IMR-90 (cell line): ENCODE data around the gene FAM184A. TPM values are rescaled to one million over a fixed set of nuclear protein-coding genes. Genes with fewer than 3 reads are reported as not detected.

Source experiments
- ATAC-seq: fragments of 200-7000 bp; cut with Tn5 transposase; 2 replicates; pipeline ENCODE4 v1.9.1; 2020; ENCODE audit warnings: low read depth, mild to moderate bottlenecking, moderate library complexity
- BruUV-seq: library from RNA; stranded (reverse); fragments of 400-500 nt; replicated peaks from 2 replicates; lab custom pipeline; 2021; lab: Mats Ljungman, UMichigan
- CTCF ChIA-PET: fragments of 300-600 bp; formaldehyde crosslinking; extraction: SDS; loops from one replicate; lab custom pipeline; 2021; ENCODE audit warnings: antibody characterized with exemption; lab: Yijun Ruan, JAX
- POLR2A ChIA-PET: fragments of 300-600 bp; sonication (Branson Sonifier 250); formaldehyde crosslinking; loops from one replicate; lab custom pipeline; 2022; ENCODE audit warnings: antibody characterized with exemption; ENCODE audit not compliant: unreplicated experiment; lab: Charles Lee
- DNase-seq: peaks from one replicate; pipeline ENCODE4 v3.0.0; 2013
- H2AFZ ChIP-seq: replicated peaks from 2 replicates; pipeline ENCODE3; 2013; ENCODE audit warnings: low read length, mild to moderate bottlenecking; ENCODE audit not compliant: poor library complexity
- H2AK5ac ChIP-seq: 2 replicates; pipeline ENCODE4 v1.6.1; 2013; ENCODE audit warnings: low read depth, low read length, inconsistent platforms
- H2AK9ac ChIP-seq: replicated peaks from 2 replicates; pipeline ENCODE3; 2013; ENCODE audit warnings: mild to moderate bottlenecking, low read depth, low read length, moderate library complexity; ENCODE audit not compliant: poor library complexity
- H2BK120ac ChIP-seq: 2 replicates; pipeline ENCODE4 v1.6.1; 2013; ENCODE audit warnings: low read depth, low read length, inconsistent platforms
- H2BK15ac ChIP-seq: 3 replicates; pipeline ENCODE4 v1.6.1; 2013; ENCODE audit warnings: low read depth, low read length, inconsistent platforms
- H2BK20ac ChIP-seq: 2 replicates; pipeline ENCODE4 v1.6.1; 2013; ENCODE audit warnings: low read depth, mild to moderate bottlenecking, inconsistent platforms, low read length, moderate library complexity
- H2BK5ac ChIP-seq: 2 replicates; pipeline ENCODE4 v1.6.1; 2013; ENCODE audit warnings: mild to moderate bottlenecking, low read depth, low read length, inconsistent platforms; ENCODE audit not compliant: poor library complexity, severe bottlenecking
- H3K14ac ChIP-seq: replicated peaks from 2 replicates; pipeline ENCODE4 v1.6.1; 2013; ENCODE audit warnings: low read depth, low read length, inconsistent platforms
- H3K18ac ChIP-seq: 2 replicates; pipeline ENCODE4 v1.6.1; 2013; ENCODE audit warnings: low read depth, low read length, control low read depth
- H3K23ac ChIP-seq: 2 replicates; pipeline ENCODE4 v1.6.1; 2013; ENCODE audit warnings: low read depth, low read length, inconsistent platforms
- H3K27ac ChIP-seq: 2 replicates; pipeline ENCODE4 v1.5.1; 2013; ENCODE audit warnings: mild to moderate bottlenecking, control low read depth, low read length; ENCODE audit not compliant: insufficient read depth
- H3K27me3 ChIP-seq: 2 replicates; pipeline ENCODE4 v1.6.1; 2013; ENCODE audit warnings: low read length; ENCODE audit not compliant: control insufficient read depth, insufficient read depth
- H3K36me3 ChIP-seq: 2 replicates; pipeline ENCODE4 v1.6.1; 2013; ENCODE audit warnings: low read length, mixed read lengths; ENCODE audit not compliant: control insufficient read depth, insufficient read depth
- H3K4ac ChIP-seq: 2 replicates; pipeline ENCODE4 v1.6.1; 2013; ENCODE audit warnings: low read depth, low read length, inconsistent platforms
- H3K4me1 ChIP-seq: 2 replicates; pipeline ENCODE4 v1.6.1; 2013; ENCODE audit warnings: low read length, mixed read lengths; ENCODE audit not compliant: control insufficient read depth, insufficient read depth
- H3K4me2 ChIP-seq: 2 replicates; pipeline ENCODE4 v1.6.1; 2013; ENCODE audit warnings: low read depth, mild to moderate bottlenecking, control low read depth, low read length, moderate library complexity
- H3K4me3 ChIP-seq: 2 replicates; pipeline ENCODE4 v1.5.1; 2013; ENCODE audit warnings: low read depth, mild to moderate bottlenecking, control low read depth, low read length, moderate library complexity; ENCODE audit not compliant: insufficient read depth
- H3K56ac ChIP-seq: 2 replicates; pipeline ENCODE4 v1.6.1; 2013; ENCODE audit warnings: low read length, inconsistent platforms; ENCODE audit not compliant: insufficient read depth; ENCODE audit errors: extremely low read depth
- H3K79me1 ChIP-seq, 2 experiments: 2 replicates each; pipeline ENCODE4 v1.6.1; 2013; ENCODE audit warnings: low read length in 2 of 2, inconsistent platforms in 1 of 2, low read depth in 1 of 2
- H3K9ac ChIP-seq: 2 replicates; pipeline ENCODE4 v1.6.1; 2013; ENCODE audit warnings: low read depth, low read length, control low read depth
- H3K9me1 ChIP-seq: 2 replicates; pipeline ENCODE4 v1.6.1; 2013; ENCODE audit warnings: low read length, inconsistent platforms; ENCODE audit not compliant: insufficient read depth
- H3K9me3 ChIP-seq: 2 replicates; pipeline ENCODE4 v1.6.1; 2013; ENCODE audit warnings: low read length; ENCODE audit not compliant: control insufficient read depth, insufficient read depth
- H4K20me1 ChIP-seq: 2 replicates; pipeline ENCODE4 v1.6.1; 2013; ENCODE audit warnings: low read length, inconsistent platforms; ENCODE audit not compliant: insufficient read depth
- H4K5ac ChIP-seq: 2 replicates; pipeline ENCODE4 v1.6.1; 2013; ENCODE audit warnings: mild to moderate bottlenecking, low read depth, low read length, control low read depth
- H4K8ac ChIP-seq, 2 experiments: 2 replicates each; pipeline ENCODE4 v1.6.1; 2013; ENCODE audit warnings: low read depth in 2 of 2, low read length in 2 of 2, control low read depth in 1 of 2, inconsistent platforms in 1 of 2
- H4K91ac ChIP-seq: 2 replicates; pipeline ENCODE4 v1.6.1; 2013; ENCODE audit warnings: low read depth, low read length, inconsistent platforms; ENCODE audit not compliant: insufficient read depth
- BHLHE40 ChIP-seq: fragments of 150-350 bp; IDR thresholded peaks from 2 replicates; pipeline ENCODE4 v1.6.1; 2016; ENCODE audit warnings: mild to moderate bottlenecking, low read depth, low read length
- CEBPB ChIP-seq: IDR thresholded peaks from 2 replicates; pipeline ENCODE4 v1.6.1; 2012; ENCODE audit warnings: low read depth, low read length, improper control_type of control experiment
- FOS ChIP-seq: fragments of 150-350 bp; IDR thresholded peaks from 2 replicates; pipeline ENCODE4 v1.6.1; 2016; ENCODE audit warnings: low read depth, low read length
- MAFK ChIP-seq: IDR thresholded peaks from 2 replicates; pipeline ENCODE4 v1.6.1; 2012; ENCODE audit warnings: low read depth, low read length, improper control_type of control experiment
- MAZ ChIP-seq: IDR thresholded peaks from 2 replicates; pipeline ENCODE4 v1.6.1; 2012; ENCODE audit warnings: low read depth, mild to moderate bottlenecking, low read length, improper control_type of control experiment, moderate library complexity, borderline replicate concordance
- MXI1 ChIP-seq: IDR thresholded peaks from 2 replicates; pipeline ENCODE4 v1.6.1; 2012; ENCODE audit warnings: low read depth, mild to moderate bottlenecking, low read length, moderate library complexity, borderline replicate concordance
- NFE2L2 ChIP-seq: fragments of 150-350 bp; IDR thresholded peaks from 2 replicates; pipeline ENCODE4 v1.6.1; 2016; ENCODE audit warnings: low read depth, mild to moderate bottlenecking, low read length
- POLR2A ChIP-seq: IDR thresholded peaks from 2 replicates; pipeline ENCODE4 v1.6.1; 2012; ENCODE audit warnings: mild to moderate bottlenecking, low read depth, low read length
- RAD21 ChIP-seq: IDR thresholded peaks from 2 replicates; pipeline ENCODE4 v1.6.1; 2012; ENCODE audit warnings: low read length, improper control_type of control experiment
- RCOR1 ChIP-seq: IDR thresholded peaks from 2 replicates; pipeline ENCODE4 v1.6.1; 2012; ENCODE audit warnings: mild to moderate bottlenecking, low read length, improper control_type of control experiment; ENCODE audit not compliant: insufficient replicate concordance
- SMC3 ChIP-seq: fragments of 150-350 bp; IDR thresholded peaks from 2 replicates; pipeline ENCODE4 v1.6.1; 2016; ENCODE audit warnings: low read depth, mild to moderate bottlenecking, antibody characterized with exemption, low read length, moderate library complexity
- WGBS, 2 experiments: methylation state at CpG; one replicate each; pipeline versions ENCODE4 v1.1.5 to v1.1.7; 2013; ENCODE audit warnings: missing lambda C conversion rate in 2 of 2; ENCODE audit not compliant: insufficient read length in 1 of 2; ENCODE audit errors: extremely low coverage in 2 of 2; 5-methylcytosine and 5-hydroxymethylcytosine counted together
- dilution Hi-C: fragments of 300-500 bp; cut with HindIII; formaldehyde crosslinking; loops from one replicate; pipeline ENCODE4 v1.14.3; 2018; ENCODE audit warnings: low sequenced_read_pairs; ENCODE audit not compliant: unreplicated experiment
- in situ Hi-C: fragments of 300-500 bp; cut with MboI; formaldehyde crosslinking; loops from 3 replicates; pipeline ENCODE4 v1.14.3; 2019; ENCODE audit warnings: low sequenced_read_pairs, inconsistent platforms, mixed read lengths
- intact Hi-C: fragments of 100-400 bp; cut with micrococcal nuclease; formaldehyde crosslinking; loops from 2 replicates; pipeline ENCODE4 v1.10.0; 2022
- polyA plus RNA-seq, 3 experiments: library from polyadenylated mRNA; depleted of rRNA; stranded (reverse); fragments of >200 nt; gene quantifications; 2 replicates each; pipeline ENCODE4 v1.2.3, GENCODE V29; 2012; ENCODE audit warnings: low replicate concordance in 1 of 3
- total RNA-seq: library from RNA; depleted of rRNA; stranded (reverse); fragments of >200 nt; gene quantifications from 2 replicates; pipeline ENCODE4 v1.2.3, GENCODE V29; 2012
- TF ChIP-seq, protein P1 (sequence below): fragments of 150-350 bp; IDR thresholded peaks from 2 replicates; pipeline ENCODE4 v1.6.1; 2016; ENCODE audit warnings: low read depth, mild to moderate bottlenecking, low read length, moderate library complexity, borderline replicate concordance
- TF ChIP-seq, protein P2 (sequence below): fragments of 150-350 bp; IDR thresholded peaks from 2 replicates; pipeline ENCODE4 v1.6.1; 2017; ENCODE audit warnings: mild to moderate bottlenecking, antibody characterized with exemption, low read length, low read depth
- TF ChIP-seq, protein P3 (sequence below): conservative IDR thresholded peaks from 2 replicates; pipeline ENCODE4 v1.5.1; 2012; ENCODE audit warnings: mild to moderate bottlenecking, low read depth, low read length, improper control_type of control experiment

FAM184A gene
- total and polyA plus RNA-seq, 2 of the 4 experiments (the other 2 are of a cell fraction), result 0.03 TPM; not detected in 1

DNA sequence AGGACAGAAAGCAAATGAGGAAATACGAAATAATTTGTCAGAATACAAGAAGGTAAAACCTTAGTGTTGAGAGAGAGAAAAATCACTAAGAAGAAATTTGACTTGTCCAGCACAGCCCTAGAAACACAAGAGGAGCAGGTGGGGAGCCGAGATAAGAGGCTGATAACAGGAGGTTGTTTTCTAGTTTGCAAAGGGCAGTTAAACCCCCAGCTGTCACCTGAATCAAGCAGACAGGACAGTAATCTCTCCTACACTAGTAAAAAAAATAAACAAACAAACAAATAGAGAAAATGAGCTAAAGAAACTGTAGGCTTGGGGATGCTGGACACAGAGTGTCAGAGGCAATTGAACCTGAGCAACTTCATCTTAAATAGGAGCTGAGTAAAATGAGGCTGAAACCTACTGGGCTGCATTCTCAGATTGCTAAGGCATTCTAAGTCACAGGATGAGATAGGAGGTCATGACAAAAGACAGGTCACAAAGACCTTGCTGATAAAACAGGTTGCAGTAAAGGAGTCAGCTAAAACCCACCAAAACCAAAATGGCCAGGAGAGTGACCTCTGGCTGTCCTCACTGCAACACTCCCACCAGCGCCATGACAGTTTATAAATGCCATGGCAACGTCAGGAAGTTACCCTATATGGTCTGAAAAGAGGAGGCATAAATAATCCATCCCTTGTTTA is 40.4 kb downstream of the FAM184A start:
- in situ Hi-C loops (no loop called here), dilution Hi-C loops (no loop called here), intact Hi-C loops (no loop called here)
- H3K4me2 ChIP-seq, result no peak overlapping the region
- no peaks in the 10 kb centered on the region for H3K4me1 ChIP-seq
- no peak overlapping the region for H3K14ac ChIP-seq
- TF ChIP-seq MXI1, result no peak
- TF ChIP-seq POLR2A, result no peak
- TF ChIP-seq BHLHE40, result no peak
- no peak for TF ChIP-seq NFE2L2
- no peak for TF ChIP-seq FOS
- no peak for TF ChIP-seq MAFK
- no peak for TF ChIP-seq SMC3
- no peak for TF ChIP-seq RCOR1
- TF ChIP-seq, protein P1, sequence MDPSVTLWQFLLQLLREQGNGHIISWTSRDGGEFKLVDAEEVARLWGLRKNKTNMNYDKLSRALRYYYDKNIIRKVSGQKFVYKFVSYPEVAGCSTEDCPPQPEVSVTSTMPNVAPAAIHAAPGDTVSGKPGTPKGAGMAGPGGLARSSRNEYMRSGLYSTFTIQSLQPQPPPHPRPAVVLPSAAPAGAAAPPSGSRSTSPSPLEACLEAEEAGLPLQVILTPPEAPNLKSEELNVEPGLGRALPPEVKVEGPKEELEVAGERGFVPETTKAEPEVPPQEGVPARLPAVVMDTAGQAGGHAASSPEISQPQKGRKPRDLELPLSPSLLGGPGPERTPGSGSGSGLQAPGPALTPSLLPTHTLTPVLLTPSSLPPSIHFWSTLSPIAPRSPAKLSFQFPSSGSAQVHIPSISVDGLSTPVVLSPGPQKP, result no peak
- no peak for TF ChIP-seq RAD21
- no peak for TF ChIP-seq MAZ
- TF ChIP-seq CEBPB, result no peak
- TF ChIP-seq, protein P2, sequence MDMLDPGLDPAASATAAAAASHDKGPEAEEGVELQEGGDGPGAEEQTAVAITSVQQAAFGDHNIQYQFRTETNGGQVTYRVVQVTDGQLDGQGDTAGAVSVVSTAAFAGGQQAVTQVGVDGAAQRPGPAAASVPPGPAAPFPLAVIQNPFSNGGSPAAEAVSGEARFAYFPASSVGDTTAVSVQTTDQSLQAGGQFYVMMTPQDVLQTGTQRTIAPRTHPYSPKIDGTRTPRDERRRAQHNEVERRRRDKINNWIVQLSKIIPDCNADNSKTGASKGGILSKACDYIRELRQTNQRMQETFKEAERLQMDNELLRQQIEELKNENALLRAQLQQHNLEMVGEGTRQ, result no peak
- TF ChIP-seq, protein P3, sequence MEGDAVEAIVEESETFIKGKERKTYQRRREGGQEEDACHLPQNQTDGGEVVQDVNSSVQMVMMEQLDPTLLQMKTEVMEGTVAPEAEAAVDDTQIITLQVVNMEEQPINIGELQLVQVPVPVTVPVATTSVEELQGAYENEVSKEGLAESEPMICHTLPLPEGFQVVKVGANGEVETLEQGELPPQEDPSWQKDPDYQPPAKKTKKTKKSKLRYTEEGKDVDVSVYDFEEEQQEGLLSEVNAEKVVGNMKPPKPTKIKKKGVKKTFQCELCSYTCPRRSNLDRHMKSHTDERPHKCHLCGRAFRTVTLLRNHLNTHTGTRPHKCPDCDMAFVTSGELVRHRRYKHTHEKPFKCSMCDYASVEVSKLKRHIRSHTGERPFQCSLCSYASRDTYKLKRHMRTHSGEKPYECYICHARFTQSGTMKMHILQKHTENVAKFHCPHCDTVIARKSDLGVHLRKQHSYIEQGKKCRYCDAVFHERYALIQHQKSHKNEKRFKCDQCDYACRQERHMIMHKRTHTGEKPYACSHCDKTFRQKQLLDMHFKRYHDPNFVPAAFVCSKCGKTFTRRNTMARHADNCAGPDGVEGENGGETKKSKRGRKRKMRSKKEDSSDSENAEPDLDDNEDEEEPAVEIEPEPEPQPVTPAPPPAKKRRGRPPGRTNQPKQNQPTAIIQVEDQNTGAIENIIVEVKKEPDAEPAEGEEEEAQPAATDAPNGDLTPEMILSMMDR, result no peak
- POLR2A ChIA-PET, result no interaction called here
- CTCF ChIA-PET, result no interaction called here
- H3K9me3 ChIP-seq, result no peaks in the 10 kb centered on the region
- H3K27me3 ChIP-seq, result no peaks in the 10 kb centered on the region
- H3K27ac ChIP-seq, result no peak overlapping the region
- DNase-seq (no peak), ATAC-seq (no peak)
- H2AK9ac ChIP-seq, result no peak overlapping the region
- H2AFZ ChIP-seq, result no peak overlapping the region
- H3K18ac ChIP-seq, result no peak overlapping the region
- no peak overlapping the region for H2AK5ac ChIP-seq
- H3K9ac ChIP-seq, result no peak overlapping the region
- no peak overlapping the region for H3K23ac ChIP-seq
- no peak overlapping the region for H2BK120ac ChIP-seq
- no CpG with 5 or more reads among the region's 4 CpGs for WGBS, 2 experiments
- no peak overlapping the region for H3K56ac ChIP-seq
- H4K91ac ChIP-seq, result no peak overlapping the region
- no peak overlapping the region for H4K5ac ChIP-seq
- H3K4ac ChIP-seq, result no peak overlapping the region
- no peak overlapping the region for H3K4me3 ChIP-seq
- H3K9me1 ChIP-seq, result no peaks in the 10 kb centered on the region
- H2BK15ac ChIP-seq, result no peak overlapping the region
- H4K20me1 ChIP-seq, result no peaks in the 10 kb centered on the region
- no peak overlapping the region for H2BK5ac ChIP-seq
- H3K36me3 ChIP-seq, result no peaks in the 10 kb centered on the region
- H4K8ac ChIP-seq, result no peak overlapping the region
- no peaks in the 10 kb centered on the region for H3K79me1 ChIP-seq
- no peak overlapping the region for H2BK20ac ChIP-seq
- no TSS peak for BruUV-seq
